GM12873 (cell line): ENCODE data around the gene MTMR1.

Experiments used
- CTCF ChIP-seq: IDR thresholded peaks from 2 replicates; pipeline ENCODE4 v1.5.1; 2012; ENCODE audit warnings: low read depth, mild to moderate bottlenecking, moderate library complexity, low read length, control low read depth; ENCODE audit not compliant: insufficient read depth; ENCODE audit errors: missing control alignments

Gene MTMR1

GRCh38 chrX:150753357-150753756 lies 60.2 kb downstream of the MTMR1 start:
- TF ChIP-seq CTCF = no peak

GRCh38 chrX:150753968-150754367 lies 60.8 kb downstream of the MTMR1 start:
- no peak for TF ChIP-seq CTCF

GRCh38 chrX:150757371-150757770 lies 64.2 kb downstream of the MTMR1 start:
- no peak for TF ChIP-seq CTCF

- no peak for TF ChIP-seq CTCF
These were observed 66.6 kb downstream of the MTMR1 start for GRCh38 chrX:150759568-150760416.

GRCh38 chrX:150761176-150761818 lies 68.1 kb downstream of the MTMR1 start:
- TF ChIP-seq CTCF = no peak

- no peak for TF ChIP-seq CTCF
These were observed 68.6 kb downstream of the MTMR1 start for GRCh38 chrX:150761819-150762216.
